Measurements from ENCODE around the gene CHCHD4. TPM values are rescaled to one million over a fixed set of nuclear protein-coding genes. Genes with fewer than 3 reads are reported as not detected.

Gene CHCHD4
- polyA plus RNA-seq (ENCODE audit: insufficient read length in 4 of 4), result 10 to 100 TPM; 16.5 to 21.7 (median 17.6) TPM

GRCh38 chr3:14124615-14125192 lies at the start of gene CHCHD4, which contains the start of gene TMEM43:
CHCHD4 (minus strand) TSS chr3:14124870; CDS start chr3:14124676, 194 bp downstream.
TMEM43 (plus strand) TSS chr3:14125052; CDS start chr3:14125194, 142 bp downstream.
- peak; percentile 92 to 99 (median 96) for DNase-seq (ENCODE audit: low read depth in 4 of 4, low spot score in 2 of 4)

- no peak for DNase-seq (ENCODE audit: low read depth in 4 of 4, low spot score in 2 of 4)
These were observed 47.8 kb upstream of the CHCHD4 start for GRCh38 chr3:14172496-14172895.

- no peak for DNase-seq (ENCODE audit: low read depth in 4 of 4, low spot score in 2 of 4)
These were observed 46.0 kb upstream of the CHCHD4 start for GRCh38 chr3:14170531-14171159.

DNA sequence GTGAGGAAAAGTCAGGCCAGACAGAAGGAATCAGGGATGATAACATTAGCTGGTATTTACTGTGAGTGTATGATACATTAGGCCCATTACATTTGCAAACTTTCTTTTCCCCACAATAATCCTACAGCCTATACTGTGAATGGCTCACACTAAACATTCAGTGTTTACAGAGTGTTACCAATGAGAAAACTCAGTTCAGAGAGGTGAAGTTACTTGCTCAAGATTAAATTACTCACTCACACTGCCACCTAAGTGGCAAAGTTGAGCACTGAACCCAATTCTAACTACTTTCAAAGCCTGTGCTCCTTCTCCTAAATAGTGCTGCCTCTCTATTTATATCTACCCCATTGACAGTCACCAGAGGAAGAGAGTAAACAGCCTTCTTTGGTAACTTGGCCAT lies 45.2 kb upstream of the CHCHD4 start:
- DNase-seq (ENCODE audit: low read depth in 4 of 4, low spot score in 2 of 4), result no peak

GRCh38 chr3:14169435-14169834 lies 44.8 kb upstream of the CHCHD4 start:
- DNase-seq (ENCODE audit: low read depth in 4 of 4, low spot score in 2 of 4), result no peak

GRCh38 chr3:14166877-14167603 lies 42.4 kb upstream of the CHCHD4 start:
- DNase-seq (ENCODE audit: low read depth in 4 of 4, low spot score in 2 of 4), result no peak

- no peak for DNase-seq (ENCODE audit: low read depth in 4 of 4, low spot score in 2 of 4)
These were observed 37.5 kb upstream of the CHCHD4 start for GRCh38 chr3:14162178-14162577.

GRCh38 chr3:14161282-14161681 lies 36.6 kb upstream of the CHCHD4 start:
- DNase-seq (ENCODE audit: low read depth in 4 of 4, low spot score in 2 of 4), result no peak

DNA sequence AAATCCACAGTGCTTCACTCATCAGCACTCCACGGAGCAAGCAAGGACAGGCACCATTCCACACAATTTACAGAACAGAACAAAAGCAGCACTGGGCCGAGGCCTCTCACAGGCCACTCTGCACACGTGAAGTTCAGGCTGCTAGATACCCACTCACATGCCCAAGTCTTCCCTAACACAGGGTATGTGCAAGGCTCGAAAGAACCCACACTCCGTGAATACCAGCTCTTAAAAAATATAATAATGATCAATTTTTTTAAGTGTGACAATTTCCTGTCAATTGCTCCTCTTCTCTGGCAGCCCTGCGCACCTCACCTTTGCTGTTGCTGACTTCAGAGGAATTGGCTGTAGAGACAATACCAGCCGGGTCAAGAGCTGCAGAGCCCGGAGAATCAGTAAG lies 34.8 kb upstream of the CHCHD4 start:
- DNase-seq (ENCODE audit: low read depth in 4 of 4, low spot score in 2 of 4), result no peak

- no peak for DNase-seq (ENCODE audit: low read depth in 4 of 4, low spot score in 2 of 4)
These were observed 33.7 kb upstream of the CHCHD4 start for GRCh38 chr3:14158370-14158769.

- no peak for DNase-seq (ENCODE audit: low read depth in 4 of 4, low spot score in 2 of 4)
These were observed 33.3 kb upstream of the CHCHD4 start for GRCh38 chr3:14157951-14158350.

GRCh38 chr3:14156843-14157561 lies 32.3 kb upstream of the CHCHD4 start:
- DNase-seq (ENCODE audit: low read depth in 4 of 4, low spot score in 2 of 4), result no peak

DNA sequence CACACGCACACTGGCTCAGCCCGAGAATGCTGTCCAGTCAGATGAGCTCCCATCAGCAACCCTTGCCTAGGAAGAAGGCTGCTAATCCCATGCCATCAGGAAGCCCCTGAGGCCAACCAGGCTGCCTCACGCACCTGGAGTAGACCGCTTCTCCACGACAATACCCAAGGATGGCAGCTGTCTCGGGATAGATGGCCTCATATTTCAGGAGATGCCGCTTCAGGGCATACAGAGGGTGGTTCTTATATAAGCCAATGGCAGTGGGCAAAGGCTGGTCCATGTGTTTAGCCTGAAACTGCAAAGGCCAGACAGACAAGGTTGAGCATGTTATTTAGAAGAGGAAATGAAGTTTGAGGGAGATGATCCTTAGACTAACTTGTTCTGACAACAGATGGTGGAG lies 31.5 kb upstream of the CHCHD4 start:
- no peak for DNase-seq (ENCODE audit: low read depth in 4 of 4, low spot score in 2 of 4)

- DNase-seq (ENCODE audit: low read depth in 4 of 4, low spot score in 2 of 4), result no peak
These were observed 30.3 kb upstream of the CHCHD4 start for GRCh38 chr3:14154895-14155440.

- no peak for DNase-seq (ENCODE audit: low read depth in 4 of 4, low spot score in 2 of 4)
These were observed 29.6 kb upstream of the CHCHD4 start for GRCh38 chr3:14154276-14154675.

GRCh38 chr3:14153663-14154062 lies 29.0 kb upstream of the CHCHD4 start:
- no peak for DNase-seq (ENCODE audit: low read depth in 4 of 4, low spot score in 2 of 4)

GRCh38 chr3:14152963-14153355 lies 28.3 kb upstream of the CHCHD4 start:
- no peak for DNase-seq (ENCODE audit: low read depth in 4 of 4, low spot score in 2 of 4)

GRCh38 chr3:14152233-14152962 lies 27.7 kb upstream of the CHCHD4 start:
- no peak for DNase-seq (ENCODE audit: low read depth in 4 of 4, low spot score in 2 of 4)

DNA sequence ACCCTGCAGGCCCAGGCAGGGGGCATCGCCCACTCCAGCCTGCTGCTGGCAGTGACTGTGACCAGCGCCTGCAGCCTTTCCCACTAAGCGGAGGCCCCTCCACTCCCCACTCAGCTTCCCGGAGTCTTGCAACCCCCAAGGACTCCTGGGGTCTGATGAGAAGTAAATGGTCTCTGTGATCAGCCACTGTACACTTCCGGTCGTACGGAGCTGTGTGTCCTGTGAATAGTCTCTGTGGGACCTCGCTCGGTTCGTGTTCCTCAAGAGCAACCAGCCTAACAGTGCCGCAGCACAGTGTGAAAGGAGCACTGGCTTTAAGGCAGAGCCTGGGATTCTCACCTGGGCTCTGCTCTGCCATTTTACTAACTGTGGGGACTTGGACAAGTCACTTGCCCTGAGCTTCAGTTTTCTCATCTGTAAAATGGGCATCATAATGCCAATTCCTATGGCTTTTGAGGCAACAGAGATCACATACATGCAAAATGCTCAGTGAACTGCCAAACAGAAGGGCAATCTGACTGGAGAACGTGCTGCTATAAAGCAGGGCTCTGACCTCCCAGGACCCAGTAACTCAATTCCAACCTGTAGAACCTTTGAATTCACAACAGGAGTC lies 26.9 kb upstream of the CHCHD4 start:
- DNase-seq (ENCODE audit: low read depth in 4 of 4, low spot score in 2 of 4), result no peak

Measured in left renal cortex interstitium (tissue), 4 donors.